Activated T-helper 2 cell treated with anti-CD3 and anti-CD28 coated beads, Interferon-gamma antibody, Interleukin-2, Interleukin-4, amounts not matched to agents 10 μg/mL and 5 μg/mL and 100 μg/mL, durations not matched to agents 14 hours and 24 hours and 36 hours (primary cell): ENCODE measurements around the gene SELENON. TPM values are rescaled to one million over a fixed set of nuclear protein-coding genes. Genes with fewer than 3 reads are reported as not detected.
A peak's percentile ranks its signal among the peaks of the same experiment; 100 is the strongest.

Source experiments
- DNase-seq: peaks from one replicate; pipeline ENCODE4 v3.0.0; 2021; ENCODE audit warnings: low spot score
- H3K27ac Mint-ChIP-seq: one replicate; pipeline ENCODE4 v1.8.0; 2021; ENCODE audit warnings: mixed read lengths
- H3K27me3 Mint-ChIP-seq: one replicate; pipeline ENCODE4 v1.8.0; 2021; ENCODE audit warnings: low read depth, mixed read lengths
- H3K36me3 Mint-ChIP-seq: one replicate; pipeline ENCODE4 v1.8.0; 2021; ENCODE audit warnings: low read depth, mixed read lengths
- H3K4me1 Mint-ChIP-seq: one replicate; pipeline ENCODE4 v1.8.0; 2021; ENCODE audit warnings: low read depth, mixed read lengths
- H3K4me3 Mint-ChIP-seq: one replicate; pipeline ENCODE4 v1.8.0; 2021; ENCODE audit warnings: low read depth, mild to moderate bottlenecking, moderate library complexity, mixed read lengths
- H3K9me3 Mint-ChIP-seq: one replicate; pipeline ENCODE4 v1.8.0; 2021; ENCODE audit warnings: mixed read lengths
- intact Hi-C: fragments of 100-400 bp; cut with micrococcal nuclease; formaldehyde crosslinking; loops from one replicate; pipeline ENCODE4 v1.15.1; 2023
- total RNA-seq: library from RNA; stranded (reverse); gene quantifications from 2 replicates; pipeline ENCODE4 v1.2.3, GENCODE V29; 2022

Gene SELENON, protein sequence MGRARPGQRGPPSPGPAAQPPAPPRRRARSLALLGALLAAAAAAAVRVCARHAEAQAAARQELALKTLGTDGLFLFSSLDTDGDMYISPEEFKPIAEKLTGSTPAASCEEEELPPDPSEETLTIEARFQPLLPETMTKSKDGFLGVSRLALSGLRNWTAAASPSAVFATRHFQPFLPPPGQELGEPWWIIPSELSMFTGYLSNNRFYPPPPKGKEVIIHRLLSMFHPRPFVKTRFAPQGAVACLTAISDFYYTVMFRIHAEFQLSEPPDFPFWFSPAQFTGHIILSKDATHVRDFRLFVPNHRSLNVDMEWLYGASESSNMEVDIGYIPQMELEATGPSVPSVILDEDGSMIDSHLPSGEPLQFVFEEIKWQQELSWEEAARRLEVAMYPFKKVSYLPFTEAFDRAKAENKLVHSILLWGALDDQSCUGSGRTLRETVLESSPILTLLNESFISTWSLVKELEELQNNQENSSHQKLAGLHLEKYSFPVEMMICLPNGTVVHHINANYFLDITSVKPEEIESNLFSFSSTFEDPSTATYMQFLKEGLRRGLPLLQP
- 8.0 and 8.2 TPM in 2 replicates for total RNA-seq

DNA sequence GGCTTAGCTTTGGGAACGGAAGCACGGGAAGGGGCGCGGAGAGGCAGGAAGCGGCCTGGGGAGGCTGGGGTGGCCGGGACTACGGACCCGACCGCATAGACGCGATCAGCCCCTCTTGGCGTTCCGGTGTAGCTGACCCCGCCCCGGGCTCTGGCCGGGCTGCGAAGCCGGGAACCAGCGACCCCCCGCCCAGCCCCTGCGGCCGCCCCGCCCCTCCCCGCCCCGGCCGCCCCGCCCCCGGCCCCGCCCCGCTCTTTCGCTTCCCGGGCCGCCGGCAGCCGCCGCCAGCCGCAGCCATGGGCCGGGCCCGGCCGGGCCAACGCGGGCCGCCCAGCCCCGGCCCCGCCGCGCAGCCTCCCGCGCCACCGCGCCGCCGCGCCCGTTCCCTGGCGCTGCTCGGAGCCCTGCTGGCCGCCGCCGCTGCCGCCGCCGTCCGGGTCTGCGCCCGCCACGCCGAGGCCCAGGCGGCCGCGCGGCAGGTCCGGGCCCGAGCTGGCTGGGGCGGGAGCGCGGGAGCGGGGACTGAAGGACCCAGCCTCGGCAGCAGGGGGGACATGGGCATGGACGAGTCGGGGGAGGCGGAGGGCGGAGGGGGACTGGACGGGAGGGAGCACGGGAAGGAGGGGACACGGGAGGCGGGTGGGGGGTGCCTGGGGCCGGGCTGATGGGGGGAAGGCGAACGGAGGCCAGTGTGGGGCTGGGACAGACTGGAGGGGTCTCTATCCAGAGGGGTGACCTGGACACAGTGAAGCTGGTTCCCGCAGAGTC lies at the start of gene SELENON:
SELENON (plus strand) TSS at position 259 of the 768 bp plus-strand sequence; CDS start at position 297, 38 bp downstream.
- H3K27ac Mint-ChIP-seq: no peak within 1 kb of the TSS
- H3K27me3 Mint-ChIP-seq: peaks cover 39% of the 10 kb centered on the region
- H3K4me3 Mint-ChIP-seq: peak within 1 kb of the TSS; percentile 76
- DNase-seq: no peak
- no peaks in the 10 kb centered on the region for H3K36me3 Mint-ChIP-seq
- H3K9me3 Mint-ChIP-seq: no peaks in the 10 kb centered on the region
- intact Hi-C loops: no loop called here
- peaks cover 29% of the 10 kb centered on the region for H3K4me1 Mint-ChIP-seq

DNA sequence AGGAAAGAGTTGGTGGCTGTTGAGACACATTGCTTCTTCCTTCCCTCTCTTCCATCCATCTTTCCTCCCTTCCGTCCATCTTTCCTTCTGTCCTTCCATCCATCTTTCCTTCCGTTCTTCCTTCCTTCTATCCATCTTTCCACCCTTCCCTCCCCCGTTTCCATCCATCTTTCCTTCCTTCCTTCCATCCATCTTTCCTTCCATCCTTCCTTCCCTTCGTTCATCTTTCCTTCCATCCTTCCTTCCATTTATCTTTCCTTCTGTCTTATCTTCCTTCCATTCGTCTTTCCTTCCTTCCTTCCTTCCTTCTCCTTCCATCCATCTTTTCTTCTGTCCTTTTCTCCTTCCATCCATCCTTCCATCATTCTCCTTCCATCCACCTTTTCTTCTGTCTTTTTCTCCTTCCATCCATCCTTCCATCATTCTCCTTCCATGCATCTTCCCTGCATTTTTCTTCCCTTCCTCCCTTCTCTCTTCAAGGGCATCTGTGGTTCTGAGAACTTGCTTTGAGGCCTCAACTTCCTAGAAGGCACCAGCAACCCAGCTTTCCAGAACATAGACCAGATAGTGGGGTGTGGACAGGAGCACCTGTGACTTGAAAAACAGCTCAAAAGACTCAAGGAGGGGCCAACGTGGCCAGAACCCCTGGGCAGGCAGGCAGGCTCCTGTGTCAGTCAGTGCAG lies 48.9 kb upstream of the SELENON start:
- intact Hi-C loops: no loop called here
- Mint-ChIP-seq H3K9me3 (no peaks in the 10 kb centered on the region), H3K36me3 (no peaks in the 10 kb centered on the region), H3K27ac (no peak overlapping the region), H3K4me3 (no peak overlapping the region), H3K27me3 (peaks cover 30% of the 10 kb centered on the region), H3K4me1 (peaks cover 3% of the 10 kb centered on the region)
- DNase-seq: no peak

DNA sequence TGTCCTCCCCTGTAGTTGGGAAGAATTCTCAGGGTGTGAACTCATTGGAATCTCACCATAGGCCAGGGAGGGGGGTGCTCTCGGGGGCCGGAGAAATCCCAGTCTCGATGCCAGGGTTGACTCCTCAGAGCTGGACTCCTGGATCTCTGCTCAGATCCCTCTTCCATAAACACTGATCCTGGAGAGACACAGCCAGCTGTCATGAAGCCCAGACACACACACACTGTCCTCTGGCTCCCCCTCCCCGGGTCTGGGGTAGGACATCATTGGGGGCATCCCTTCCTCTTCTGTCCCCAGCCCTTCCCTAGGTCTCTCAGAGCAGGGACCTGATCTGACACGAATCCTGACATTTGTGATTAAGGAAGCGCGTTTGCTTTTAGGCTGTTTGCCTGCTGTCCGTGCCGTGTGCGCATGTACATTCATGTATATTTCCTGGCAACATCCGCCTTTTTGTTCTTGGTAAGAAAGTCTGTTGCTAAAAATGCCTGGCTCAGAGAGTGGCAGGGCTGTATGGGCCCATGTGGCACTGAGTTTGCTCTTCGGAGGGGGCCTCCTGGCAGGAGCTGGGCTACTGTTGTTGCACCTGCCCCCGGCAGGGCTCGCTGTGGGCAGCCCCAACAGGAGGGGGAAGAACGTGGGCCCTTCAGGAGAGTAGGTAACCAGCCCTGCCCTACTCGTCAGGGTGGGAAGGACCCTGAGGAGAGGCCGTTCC lies 45.4 kb upstream of the SELENON start:
- H3K9me3 Mint-ChIP-seq: no peaks in the 10 kb centered on the region
- no peaks in the 10 kb centered on the region for H3K36me3 Mint-ChIP-seq
- H3K4me1 Mint-ChIP-seq: peaks cover 5% of the 10 kb centered on the region
- DNase-seq: no peak
- no peak overlapping the region for H3K4me3 Mint-ChIP-seq
- intact Hi-C loops: no loop called here
- peaks cover 44% of the 10 kb centered on the region for H3K27me3 Mint-ChIP-seq
- no peak overlapping the region for H3K27ac Mint-ChIP-seq

DNA sequence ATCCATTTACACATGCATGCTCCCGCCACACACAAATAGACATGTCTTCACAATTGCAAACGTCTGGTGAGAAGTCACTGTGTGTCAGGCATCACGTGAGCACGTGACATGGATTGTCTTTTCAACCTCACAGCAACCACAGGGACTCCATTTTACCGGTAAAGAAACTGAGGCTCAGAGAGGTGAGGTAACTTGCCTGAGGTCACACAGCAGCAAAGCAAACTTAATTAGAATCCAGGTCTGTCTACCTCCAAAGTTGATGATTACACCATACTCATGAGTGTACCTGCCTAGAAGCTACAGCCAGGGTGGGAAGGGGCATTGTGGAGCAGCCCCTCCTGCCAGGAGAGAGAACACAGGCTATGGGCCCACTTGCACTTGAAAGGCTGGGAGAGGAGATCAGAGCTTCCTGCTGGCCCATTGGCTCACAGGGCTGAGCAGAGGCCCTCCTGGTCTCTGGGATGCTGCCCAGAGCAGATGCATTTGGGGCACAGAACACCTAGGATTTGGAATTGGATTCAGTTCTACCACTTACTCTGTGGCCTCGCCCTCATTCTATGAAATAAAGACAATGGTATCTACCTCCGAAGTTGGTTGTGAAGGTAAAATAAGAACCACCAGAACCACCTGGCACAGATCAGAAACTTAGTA lies 44.4 kb upstream of the SELENON start:
- intact Hi-C loops: no loop called here
- Mint-ChIP-seq H3K27me3 (peaks cover 51% of the 10 kb centered on the region), H3K9me3 (no peaks in the 10 kb centered on the region), H3K36me3 (no peaks in the 10 kb centered on the region), H3K4me3 (no peak overlapping the region), H3K4me1 (peaks cover 5% of the 10 kb centered on the region), H3K27ac (no peak overlapping the region)
- no peak for DNase-seq

DNA sequence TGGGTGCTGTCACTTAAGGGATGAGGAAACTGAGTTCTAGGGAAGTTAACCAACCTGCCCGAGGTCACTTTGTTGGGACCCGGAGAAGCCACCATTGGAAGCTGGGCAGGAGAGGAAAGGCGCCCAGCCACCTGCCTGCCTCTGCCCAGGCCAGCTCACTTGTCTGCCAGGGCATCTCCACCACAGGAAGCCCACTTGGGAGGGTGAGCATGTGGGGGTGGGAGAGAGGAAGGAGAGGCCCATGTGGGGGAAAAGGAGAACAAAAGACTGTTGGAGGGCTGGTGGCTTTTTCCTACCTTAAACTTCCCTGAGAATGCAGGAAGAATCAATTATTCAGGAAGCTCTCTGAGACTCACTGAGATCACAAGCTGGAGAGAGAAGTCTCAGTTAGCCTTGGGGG lies 43.8 kb upstream of the SELENON start:
- intact Hi-C loops: no loop called here

DNA sequence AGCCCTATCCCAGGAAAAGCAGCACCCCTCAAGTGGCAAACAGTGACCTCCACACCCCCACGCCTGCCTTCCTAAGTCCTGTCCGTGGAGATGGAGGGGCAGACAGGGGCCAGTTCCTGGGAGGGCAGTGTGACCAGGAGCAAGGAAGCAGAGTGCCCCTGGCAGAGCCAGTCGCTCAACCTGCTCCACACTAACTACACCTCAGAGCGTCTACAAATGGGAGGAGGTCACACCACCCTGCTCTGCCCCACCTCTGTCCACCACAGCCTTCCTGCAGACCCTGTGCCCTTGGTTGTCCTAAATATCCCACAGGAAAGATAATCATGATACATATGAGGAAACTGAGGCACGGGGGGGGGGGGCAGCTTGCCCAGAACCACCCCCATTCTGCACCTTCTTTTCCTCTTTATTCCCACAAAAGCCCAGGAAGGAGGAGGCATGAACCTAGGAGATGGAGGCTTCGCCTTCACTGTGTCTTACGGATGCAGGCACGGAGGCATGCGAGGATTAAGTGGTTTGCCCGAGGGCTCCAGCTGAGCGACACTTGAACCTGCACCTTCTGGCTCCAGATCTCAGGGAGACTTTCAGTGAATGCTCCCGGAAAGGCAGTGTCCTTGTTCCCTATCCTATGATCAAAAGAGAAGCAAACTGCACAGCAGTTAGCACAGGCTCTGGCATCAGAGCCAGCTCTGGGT lies 42.7 kb upstream of the SELENON start:
- Mint-ChIP-seq H3K36me3 (no peaks in the 10 kb centered on the region), H3K27me3 (peaks cover 41% of the 10 kb centered on the region), H3K4me1 (peaks cover 5% of the 10 kb centered on the region), H3K27ac (no peak overlapping the region), H3K4me3 (no peak overlapping the region), H3K9me3 (no peaks in the 10 kb centered on the region)
- intact Hi-C loops: no loop called here
- DNase-seq: no peak

More for the DNA sequence above, 43.8 kb upstream of the SELENON start:
- no peak for DNase-seq
- Mint-ChIP-seq H3K4me3 (no peak overlapping the region), H3K9me3 (no peaks in the 10 kb centered on the region), H3K27ac (no peak overlapping the region), H3K4me1 (peaks cover 5% of the 10 kb centered on the region), H3K36me3 (no peaks in the 10 kb centered on the region), H3K27me3 (peaks cover 47% of the 10 kb centered on the region)

DNA sequence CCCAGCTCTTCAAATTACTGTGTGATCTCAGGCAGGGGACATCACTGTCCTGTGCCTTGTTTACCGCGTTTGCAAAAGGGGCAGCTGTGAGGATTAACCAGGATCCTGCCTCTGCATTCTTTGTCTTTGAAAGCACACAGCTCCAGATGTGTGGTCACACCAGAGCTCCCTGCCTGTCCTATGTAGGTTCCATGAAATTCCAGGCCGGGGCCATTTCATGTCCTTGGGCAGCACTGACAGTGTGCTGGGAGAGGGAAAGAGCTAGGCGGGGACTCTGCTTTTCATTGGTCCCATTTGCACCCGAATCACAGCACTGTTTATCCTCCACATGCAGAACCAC lies 42.2 kb upstream of the SELENON start:
- Mint-ChIP-seq H3K27me3 (peaks cover 41% of the 10 kb centered on the region), H3K4me3 (no peak overlapping the region), H3K36me3 (no peaks in the 10 kb centered on the region), H3K27ac (no peak overlapping the region), H3K4me1 (peaks cover 5% of the 10 kb centered on the region), H3K9me3 (no peaks in the 10 kb centered on the region)
- DNase-seq: no peak
- intact Hi-C loops: no loop called here

DNA sequence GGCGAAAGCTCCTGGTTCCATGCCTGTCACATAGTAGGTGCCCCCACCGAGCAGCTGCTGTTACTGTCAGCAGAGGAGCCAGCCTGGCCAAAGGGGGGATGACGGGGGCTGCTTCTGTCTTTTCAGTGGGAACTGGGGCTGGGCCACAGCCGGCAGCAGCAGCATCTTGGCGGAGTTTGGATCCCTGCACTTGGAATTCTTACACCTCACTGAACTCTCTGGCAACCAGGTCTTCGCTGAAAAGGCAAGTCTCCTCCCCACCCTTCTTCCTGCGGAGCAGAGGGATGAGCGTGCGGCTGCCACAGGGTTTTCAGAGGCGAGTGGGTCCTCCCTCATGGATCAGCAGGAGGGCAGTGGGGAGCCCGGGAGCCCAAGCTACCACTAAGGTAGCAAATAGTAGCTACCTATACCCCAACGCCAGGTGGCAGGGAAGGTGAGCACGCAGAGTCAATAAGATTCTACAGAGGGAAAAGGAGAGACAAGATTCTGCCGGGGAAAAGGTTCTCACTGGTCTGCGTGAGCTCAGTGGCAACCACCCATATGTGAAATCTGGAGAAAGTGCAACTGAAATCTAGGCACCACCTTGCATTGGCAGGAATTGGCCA lies 41.4 kb upstream of the SELENON start:
- Mint-ChIP-seq H3K9me3 (no peaks in the 10 kb centered on the region), H3K4me1 (peaks cover 5% of the 10 kb centered on the region)
- intact Hi-C loops: no loop called here

DNA sequence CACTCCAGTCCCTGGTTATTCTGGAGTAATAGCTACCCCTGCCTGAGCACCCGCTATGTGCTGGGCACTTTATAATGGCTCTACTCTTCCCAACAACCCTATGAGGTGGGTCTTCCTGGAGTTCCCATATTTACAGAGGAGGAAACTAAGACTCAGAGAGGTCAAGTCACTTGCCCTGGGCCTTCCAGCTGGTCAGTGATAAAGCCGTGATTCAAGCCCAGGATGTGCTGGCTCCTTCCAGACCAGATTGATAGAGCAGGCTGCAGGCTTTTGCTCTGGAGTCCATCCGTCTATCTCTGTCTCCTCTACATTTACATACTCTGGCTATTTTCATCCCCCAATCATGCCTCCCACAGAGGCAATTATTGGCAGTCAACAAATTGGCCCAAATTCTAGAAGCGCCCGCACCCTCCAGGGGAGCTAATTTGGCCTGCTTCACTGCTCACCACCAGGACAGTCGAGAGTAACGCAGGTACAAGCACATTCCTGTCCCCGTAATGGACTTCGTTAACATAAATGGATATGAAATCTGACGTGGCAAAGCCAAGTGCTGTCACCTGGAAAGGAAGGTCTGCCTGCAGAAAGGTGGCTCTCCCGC lies 39.8 kb upstream of the SELENON start:
- no peaks in the 10 kb centered on the region for H3K9me3 Mint-ChIP-seq
- no peak overlapping the region for H3K27ac Mint-ChIP-seq
- peaks cover 32% of the 10 kb centered on the region for H3K27me3 Mint-ChIP-seq
- H3K4me3 Mint-ChIP-seq: no peak overlapping the region
- peaks cover 5% of the 10 kb centered on the region for H3K4me1 Mint-ChIP-seq
- intact Hi-C loops: no loop called here
- no peak for DNase-seq
- H3K36me3 Mint-ChIP-seq: no peaks in the 10 kb centered on the region

More for the DNA sequence above, 41.4 kb upstream of the SELENON start:
- Mint-ChIP-seq H3K36me3 (no peaks in the 10 kb centered on the region), H3K27ac (no peak overlapping the region), H3K4me3 (no peak overlapping the region), H3K27me3 (peaks cover 38% of the 10 kb centered on the region)
- no peak for DNase-seq

DNA sequence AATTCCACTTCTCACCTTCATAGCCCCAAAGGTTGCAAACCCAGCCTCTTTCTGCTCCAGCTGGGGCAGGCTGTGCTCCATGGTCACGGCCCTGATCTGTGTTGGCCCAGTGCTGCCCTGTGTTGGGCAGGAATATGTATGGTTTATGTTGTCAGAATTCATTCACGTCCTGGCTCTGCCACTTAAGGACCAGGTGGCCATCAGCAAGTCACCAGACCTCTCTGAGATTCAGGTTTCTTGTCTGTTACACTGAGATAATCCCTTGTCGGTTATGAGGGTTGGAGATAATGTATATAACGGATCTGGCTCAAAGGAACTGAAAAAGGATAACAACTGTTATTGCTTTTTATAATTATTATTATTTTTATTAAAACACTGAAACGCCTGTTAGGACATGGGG lies 39.1 kb upstream of the SELENON start:
- H3K4me1 Mint-ChIP-seq: peaks cover 7% of the 10 kb centered on the region
- peaks cover 26% of the 10 kb centered on the region for H3K27me3 Mint-ChIP-seq
- H3K27ac Mint-ChIP-seq: no peak overlapping the region
- no peaks in the 10 kb centered on the region for H3K36me3 Mint-ChIP-seq
- DNase-seq: no peak
- intact Hi-C loops: no loop called here
- H3K4me3 Mint-ChIP-seq: no peak overlapping the region
- no peaks in the 10 kb centered on the region for H3K9me3 Mint-ChIP-seq

DNA sequence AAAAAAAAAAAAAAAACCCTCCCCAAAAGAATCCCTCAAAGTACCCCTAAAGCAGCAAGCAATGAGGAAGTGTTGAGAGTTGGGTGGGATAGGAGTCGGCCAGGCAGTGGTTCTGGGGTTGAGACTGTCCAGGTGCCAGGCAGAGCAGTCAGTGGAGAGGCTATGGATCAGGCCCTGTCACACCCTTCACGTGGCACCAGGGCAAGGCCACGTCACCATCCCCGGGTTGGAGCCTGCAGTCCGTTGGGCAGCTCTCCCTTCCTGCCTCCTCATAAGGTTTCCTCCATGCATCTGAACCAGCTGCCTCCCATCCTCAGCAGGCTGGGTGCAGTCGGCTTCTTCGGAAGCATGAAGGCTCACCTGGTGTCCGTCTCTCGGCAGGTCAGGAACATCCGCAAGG lies 36.5 kb upstream of the SELENON start:
- peaks cover 3% of the 10 kb centered on the region for H3K4me1 Mint-ChIP-seq
- H3K9me3 Mint-ChIP-seq: no peaks in the 10 kb centered on the region
- no peaks in the 10 kb centered on the region for H3K36me3 Mint-ChIP-seq
- no peak for DNase-seq
- H3K27me3 Mint-ChIP-seq: peaks cover 8% of the 10 kb centered on the region
- H3K27ac Mint-ChIP-seq: no peak overlapping the region
- intact Hi-C loops: no loop called here
- no peak overlapping the region for H3K4me3 Mint-ChIP-seq
